ENCODE measurements around the gene NECAB3. TPM values are rescaled to one million over a fixed set of nuclear protein-coding genes. Genes with fewer than 3 reads are reported as not detected.
A peak's percentile ranks its signal among the peaks of the same experiment; 100 is the strongest.

The NECAB3 gene
- total and polyA plus RNA-seq, 2 of the 13 experiments (the other 11 are each of a cell fraction or from before 2014, with no cell fraction given) = 61.5 to 65.5 TPM

DNA sequence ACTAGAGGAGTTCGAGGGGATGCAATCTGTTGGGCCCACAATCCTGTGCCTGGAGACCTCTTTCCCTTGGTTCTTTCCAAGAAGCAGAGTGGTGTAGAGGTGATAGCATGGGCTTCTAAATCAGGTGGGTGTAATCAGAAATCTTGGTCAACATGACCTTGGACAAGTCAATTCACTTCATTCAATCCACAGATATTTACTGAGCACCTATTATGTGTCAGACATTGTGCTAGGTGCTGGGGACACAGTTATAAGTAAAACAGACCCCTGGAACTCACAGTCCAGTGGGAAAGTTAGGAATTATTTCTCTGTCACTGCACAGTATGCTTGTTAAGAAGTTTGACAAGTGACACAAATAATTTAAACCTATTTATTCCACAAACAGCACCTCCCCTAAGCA lies 15.3 kb upstream of the NECAB3 start (continued):
- TF ChIP-seq CHD4 (IDR thresholded peaks at IDR 0.05; ENCODE audit: borderline replicate concordance, low read length) (0 out of 2 replicates have a peak, but pooled peaks have one; percentile 17), NCOA5 (CRISPR knock-in tag; IDR thresholded peaks at IDR 0.05) (no peak), TOE1 (CRISPR knock-in tag; IDR thresholded peaks at IDR 0.05) (no peak)
- TF ChIP-seq, protein P1, sequence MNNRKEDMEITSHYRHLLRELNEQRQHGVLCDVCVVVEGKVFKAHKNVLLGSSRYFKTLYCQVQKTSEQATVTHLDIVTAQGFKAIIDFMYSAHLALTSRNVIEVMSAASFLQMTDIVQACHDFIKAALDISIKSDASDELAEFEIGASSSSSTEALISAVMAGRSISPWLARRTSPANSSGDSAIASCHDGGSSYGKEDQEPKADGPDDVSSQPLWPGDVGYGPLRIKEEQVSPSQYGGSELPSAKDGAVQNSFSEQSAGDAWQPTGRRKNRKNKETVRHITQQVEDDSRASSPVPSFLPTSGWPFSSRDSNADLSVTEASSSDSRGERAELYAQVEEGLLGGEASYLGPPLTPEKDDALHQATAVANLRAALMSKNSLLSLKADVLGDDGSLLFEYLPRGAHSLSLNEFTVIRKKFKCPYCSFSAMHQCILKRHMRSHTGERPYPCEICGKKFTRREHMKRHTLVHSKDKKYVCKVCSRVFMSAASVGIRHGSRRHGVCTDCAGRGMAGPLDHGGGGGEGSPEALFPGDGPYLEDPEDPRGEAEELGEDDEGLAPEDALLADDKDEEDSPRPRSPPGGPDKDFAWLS (CRISPR knock-in tag; IDR thresholded peaks at IDR 0.05; ENCODE audit: borderline replicate concordance) = no peak

DNA sequence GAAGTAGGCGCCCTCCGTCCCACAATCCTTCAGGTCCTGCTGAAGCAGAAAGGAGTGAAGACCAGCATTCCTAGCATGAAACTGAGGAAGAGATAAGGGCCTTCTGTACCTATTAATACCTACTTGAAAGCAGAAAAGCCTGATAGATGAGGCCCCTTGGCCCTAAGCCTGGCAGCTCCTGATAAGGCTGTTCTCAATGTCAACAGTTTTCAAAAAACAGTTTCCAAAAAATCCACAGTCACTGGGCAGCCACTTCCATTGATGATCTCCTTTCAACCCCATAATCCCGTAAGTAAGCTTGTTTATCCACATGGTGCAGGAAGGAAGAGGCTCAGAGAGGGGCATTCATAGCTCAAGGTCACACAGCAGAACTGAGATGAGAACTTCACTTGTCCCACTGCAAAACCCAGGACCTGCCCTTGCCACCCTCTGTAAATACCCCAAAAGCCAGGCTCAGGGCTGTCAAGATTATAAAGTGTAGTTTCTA lies 14.8 kb upstream of the NECAB3 start:
- no TSS peak for BruUV-seq (replicated peaks)
- in situ Hi-C loops (cut with HindIII; ENCODE audit: extremely low pct_ligation_motif_present, low pct_unique_long_range_greater_than_20kb) (no loop called here), intact Hi-C loops (cut with micrococcal nuclease; ENCODE audit: unreplicated experiment) (loop anchor here (5.0 kb wide), 1 partner anchor 123 kb away; the partner anchor contains the start of gene CHMP4B)
- H3K9ac ChIP-seq (ENCODE audit: insufficient read depth, low read depth, low read length) = peak overlapping the region; percentile 12; the same call in 1 of the 2 replicates
- H3K4me2 ChIP-seq (ENCODE audit: low read depth, low read length) = peak overlapping the region; percentile 47
- no peak for FAIRE-seq
- 2% methylated on average over 3 of the region's 3 CpGs for WGBS (ENCODE audit: low lambda C conversion rate)
- ATAC-seq = no peak
- peaks cover 79% of the 10 kb centered on the region for H3K4me1 ChIP-seq (ENCODE audit: insufficient read depth, low read length)
- peak overlapping the region in 1 of 3 experiments; percentile 1; a peak in 1 of 6 replicates for H3K4me3 ChIP-seq (replicated peaks in 1 of 3; ENCODE audit: insufficient read depth in 1 of 3, low read depth in 2 of 3, low read length in 3 of 3)
- H4K20me1 ChIP-seq (ENCODE audit: insufficient read depth, low read length) = no peaks in the 10 kb centered on the region
- POLR2A ChIA-PET = interaction anchor here (1.2 kb wide), 1 partner anchor 423 kb away, joined by 4 read pairs; the partner anchor contains the start of gene EIF2S2
- no peaks in the 10 kb centered on the region for H3K9me3 ChIP-seq (ENCODE audit: low read length)
- H2AFZ ChIP-seq (ENCODE audit: low read length) = no peak overlapping the region
- DNase-seq (ENCODE audit: low spot score) = peak; percentile 75
- no peaks in the 10 kb centered on the region for H3K36me3 ChIP-seq (replicated peaks in 1 of 2; ENCODE audit: control insufficient read depth in 1 of 2, insufficient read depth in 2 of 2, low read length in 2 of 2)
- H3K27ac ChIP-seq (ENCODE audit: extremely low read length, insufficient read depth, low read length) = no peak overlapping the region
- peaks cover 15% of the 10 kb centered on the region for H3K79me2 ChIP-seq (ENCODE audit: insufficient read depth, low read length)
- CTCF ChIA-PET (ENCODE audit: low intra/inter-chr PET ratio, low total read pairs) = no interaction called here
- H3K27me3 ChIP-seq (ENCODE audit: control insufficient read depth in 1 of 2, insufficient read depth in 2 of 2, low read length in 2 of 2) = no peaks in the 10 kb centered on the region
- TF ChIP-seq ZNF549 (CRISPR knock-in tag; IDR thresholded peaks at IDR 0.05) (no peak), ZNF530 (CRISPR knock-in tag; IDR thresholded peaks at IDR 0.05; ENCODE audit: low read depth) (no peak), MAFF (IDR thresholded peaks at IDR 0.05; ENCODE audit: low read depth, low read length) (no peak), HMGA1 (CRISPR knock-in tag; conservative IDR thresholded peaks at IDR 0.05) (no peak), MTA3 (CRISPR knock-in tag; IDR thresholded peaks at IDR 0.05) (no peak), ZNF331 (CRISPR knock-in tag; IDR thresholded peaks at IDR 0.05) (peak; percentile 57), NFE2 (CRISPR knock-in tag; IDR thresholded peaks at IDR 0.05) (no peak), GTF2F1 (IDR thresholded peaks at IDR 0.05; ENCODE audit: low read length) (no peak), CBX2 (IDR thresholded peaks at IDR 0.05; ENCODE audit: low read depth, low read length) (no peak), CBX2 (CRISPR knock-in tag; IDR thresholded peaks at IDR 0.05; ENCODE audit: low read depth) (no peak), TEAD2 (CRISPR knock-in tag; IDR thresholded peaks at IDR 0.05) (no peak)
- TF ChIP-seq, protein P2, sequence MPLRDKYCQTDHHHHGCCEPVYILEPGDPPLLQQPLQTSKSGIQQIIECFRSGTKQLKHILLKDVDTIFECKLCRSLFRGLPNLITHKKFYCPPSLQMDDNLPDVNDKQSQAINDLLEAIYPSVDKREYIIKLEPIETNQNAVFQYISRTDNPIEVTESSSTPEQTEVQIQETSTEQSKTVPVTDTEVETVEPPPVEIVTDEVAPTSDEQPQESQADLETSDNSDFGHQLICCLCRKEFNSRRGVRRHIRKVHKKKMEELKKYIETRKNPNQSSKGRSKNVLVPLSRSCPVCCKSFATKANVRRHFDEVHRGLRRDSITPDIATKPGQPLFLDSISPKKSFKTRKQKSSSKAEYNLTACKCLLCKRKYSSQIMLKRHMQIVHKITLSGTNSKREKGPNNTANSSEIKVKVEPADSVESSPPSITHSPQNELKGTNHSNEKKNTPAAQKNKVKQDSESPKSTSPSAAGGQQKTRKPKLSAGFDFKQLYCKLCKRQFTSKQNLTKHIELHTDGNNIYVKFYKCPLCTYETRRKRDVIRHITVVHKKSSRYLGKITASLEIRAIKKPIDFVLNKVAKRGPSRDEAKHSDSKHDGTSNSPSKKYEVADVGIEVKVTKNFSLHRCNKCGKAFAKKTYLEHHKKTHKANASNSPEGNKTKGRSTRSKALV (CRISPR knock-in tag; IDR thresholded peaks at IDR 0.05) = no peak
- TF ChIP-seq, protein P3, sequence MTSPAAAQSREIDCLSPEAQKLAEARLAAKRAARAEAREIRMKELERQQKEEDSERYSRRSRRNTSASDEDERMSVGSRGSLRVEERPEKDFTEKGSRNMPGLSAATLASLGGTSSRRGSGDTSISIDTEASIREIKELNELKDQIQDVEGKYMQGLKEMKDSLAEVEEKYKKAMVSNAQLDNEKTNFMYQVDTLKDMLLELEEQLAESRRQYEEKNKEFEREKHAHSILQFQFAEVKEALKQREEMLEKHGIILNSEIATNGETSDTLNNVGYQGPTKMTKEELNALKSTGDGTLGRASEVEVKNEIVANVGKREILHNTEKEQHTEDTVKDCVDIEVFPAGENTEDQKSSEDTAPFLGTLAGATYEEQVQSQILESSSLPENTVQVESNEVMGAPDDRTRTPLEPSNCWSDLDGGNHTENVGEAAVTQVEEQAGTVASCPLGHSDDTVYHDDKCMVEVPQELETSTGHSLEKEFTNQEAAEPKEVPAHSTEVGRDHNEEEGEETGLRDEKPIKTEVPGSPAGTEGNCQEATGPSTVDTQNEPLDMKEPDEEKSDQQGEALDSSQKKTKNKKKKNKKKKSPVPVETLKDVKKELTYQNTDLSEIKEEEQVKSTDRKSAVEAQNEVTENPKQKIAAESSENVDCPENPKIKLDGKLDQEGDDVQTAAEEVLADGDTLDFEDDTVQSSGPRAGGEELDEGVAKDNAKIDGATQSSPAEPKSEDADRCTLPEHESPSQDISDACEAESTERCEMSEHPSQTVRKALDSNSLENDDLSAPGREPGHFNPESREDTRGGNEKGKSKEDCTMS (CRISPR knock-in tag; conservative IDR thresholded peaks at IDR 0.05) = no peak
- TF ChIP-seq, protein P4, sequence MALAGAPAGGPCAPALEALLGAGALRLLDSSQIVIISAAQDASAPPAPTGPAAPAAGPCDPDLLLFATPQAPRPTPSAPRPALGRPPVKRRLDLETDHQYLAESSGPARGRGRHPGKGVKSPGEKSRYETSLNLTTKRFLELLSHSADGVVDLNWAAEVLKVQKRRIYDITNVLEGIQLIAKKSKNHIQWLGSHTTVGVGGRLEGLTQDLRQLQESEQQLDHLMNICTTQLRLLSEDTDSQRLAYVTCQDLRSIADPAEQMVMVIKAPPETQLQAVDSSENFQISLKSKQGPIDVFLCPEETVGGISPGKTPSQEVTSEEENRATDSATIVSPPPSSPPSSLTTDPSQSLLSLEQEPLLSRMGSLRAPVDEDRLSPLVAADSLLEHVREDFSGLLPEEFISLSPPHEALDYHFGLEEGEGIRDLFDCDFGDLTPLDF (CRISPR knock-in tag; IDR thresholded peaks at IDR 0.05) = no peak
